GM13976 (cell line): Measurements from ENCODE around the gene CHRNB2.

ENCODE experiments used
- DNase-seq: peaks from one replicate; pipeline ENCODE4 v3.0.0; 2012; ENCODE audit warnings: low spot score
- CTCF ChIP-seq: IDR thresholded peaks from 2 replicates; pipeline ENCODE4 v1.5.1; 2012; ENCODE audit warnings: borderline replicate concordance, mild to moderate bottlenecking; ENCODE audit not compliant: insufficient read depth; ENCODE audit errors: extremely low read depth, missing control alignments, control extremely low read depth
- in situ Hi-C: fragments of 300-500 bp; cut with MboI; formaldehyde crosslinking; loops from one replicate; pipeline ENCODE4 v1.12.0; 2022; ENCODE audit warnings: low sequenced_read_pairs, mixed read lengths, inconsistent platforms; ENCODE audit not compliant: unreplicated experiment

Gene CHRNB2

GRCh38 chr1:154575951-154576566, 8.5 kb downstream of the CHRNB2 start:
- in situ Hi-C loops = no loop called here
- TF ChIP-seq CTCF = no peak

GRCh38 chr1:154577346-154578057, 9.9 kb downstream of the CHRNB2 start:
- in situ Hi-C loops = no loop called here
- no peak for DNase-seq
- no peak for TF ChIP-seq CTCF

More at GRCh38 chr1:154575951-154576566, 8.5 kb downstream of the CHRNB2 start:
- no peak for DNase-seq

- no peak for DNase-seq
- TF ChIP-seq CTCF = no peak
- in situ Hi-C loops = no loop called here
Observed at GRCh38 chr1:154578058-154578418, 10.5 kb downstream of the CHRNB2 start.

GRCh38 chr1:154579374-154579773, 11.8 kb downstream of the CHRNB2 start:
- no peak for DNase-seq
- no peak for TF ChIP-seq CTCF
- in situ Hi-C loops = no loop called here

GRCh38 chr1:154581766-154582165, 14.2 kb downstream of the CHRNB2 start:
- no peak for TF ChIP-seq CTCF
- in situ Hi-C loops = no loop called here
- DNase-seq = no peak

GRCh38 chr1:154582885-154583284, 15.3 kb downstream of the CHRNB2 start:
- TF ChIP-seq CTCF = no peak
- no peak for DNase-seq
- in situ Hi-C loops = no loop called here
